Measurements from ENCODE around the gene NKAIN2. TPM values are rescaled to one million over a fixed set of nuclear protein-coding genes. Genes with fewer than 3 reads are reported as not detected.

Gene NKAIN2
- total RNA-seq, 4 donors from 2014 or later, result 0.11 to 1.0 (median 0.94) TPM; not detected in 1

DNA sequence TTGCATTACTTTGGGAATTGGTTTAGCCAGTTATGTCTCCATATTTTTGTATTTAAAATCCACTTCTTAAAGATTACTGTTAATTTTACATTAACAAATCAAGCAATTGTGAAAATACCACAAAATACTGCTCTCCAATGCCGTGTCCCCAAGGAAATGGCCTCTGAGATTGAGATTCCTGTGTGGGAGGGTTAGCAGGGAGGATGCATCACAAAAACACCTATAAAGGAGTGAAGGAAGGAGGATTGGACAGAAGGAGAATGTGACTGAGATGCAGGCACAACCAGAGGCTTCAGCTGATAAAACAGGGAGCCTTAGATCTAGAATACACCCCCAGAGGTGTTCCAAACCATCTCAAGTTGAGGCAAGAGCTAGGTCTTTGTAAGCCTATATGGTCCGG is 34.2 kb upstream of the NKAIN2 start:
- no peak for DNase-seq
- H3K4me3 ChIP-seq (replicated peaks in 1 of 3), result no peak overlapping the region
- no peaks in the 10 kb centered on the region for H3K36me3 ChIP-seq
- no peak overlapping the region for H3K27ac ChIP-seq
- no peaks in the 10 kb centered on the region for H3K27me3 ChIP-seq
- intact Hi-C loops (cut with DNase I), result no loop called here
- no peaks in the 10 kb centered on the region for H3K9me3 ChIP-seq
- 90% methylated on average over 2 of the region's 2 CpGs for WGBS, 2 donors
- no peaks in the 10 kb centered on the region for H3K4me1 ChIP-seq
- TF ChIP-seq, protein P1, sequence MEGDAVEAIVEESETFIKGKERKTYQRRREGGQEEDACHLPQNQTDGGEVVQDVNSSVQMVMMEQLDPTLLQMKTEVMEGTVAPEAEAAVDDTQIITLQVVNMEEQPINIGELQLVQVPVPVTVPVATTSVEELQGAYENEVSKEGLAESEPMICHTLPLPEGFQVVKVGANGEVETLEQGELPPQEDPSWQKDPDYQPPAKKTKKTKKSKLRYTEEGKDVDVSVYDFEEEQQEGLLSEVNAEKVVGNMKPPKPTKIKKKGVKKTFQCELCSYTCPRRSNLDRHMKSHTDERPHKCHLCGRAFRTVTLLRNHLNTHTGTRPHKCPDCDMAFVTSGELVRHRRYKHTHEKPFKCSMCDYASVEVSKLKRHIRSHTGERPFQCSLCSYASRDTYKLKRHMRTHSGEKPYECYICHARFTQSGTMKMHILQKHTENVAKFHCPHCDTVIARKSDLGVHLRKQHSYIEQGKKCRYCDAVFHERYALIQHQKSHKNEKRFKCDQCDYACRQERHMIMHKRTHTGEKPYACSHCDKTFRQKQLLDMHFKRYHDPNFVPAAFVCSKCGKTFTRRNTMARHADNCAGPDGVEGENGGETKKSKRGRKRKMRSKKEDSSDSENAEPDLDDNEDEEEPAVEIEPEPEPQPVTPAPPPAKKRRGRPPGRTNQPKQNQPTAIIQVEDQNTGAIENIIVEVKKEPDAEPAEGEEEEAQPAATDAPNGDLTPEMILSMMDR (IDR thresholded peaks at IDR 0.05), result no peak
- TF ChIP-seq POLR2A (IDR thresholded peaks at IDR 0.05), result no peak

DNA sequence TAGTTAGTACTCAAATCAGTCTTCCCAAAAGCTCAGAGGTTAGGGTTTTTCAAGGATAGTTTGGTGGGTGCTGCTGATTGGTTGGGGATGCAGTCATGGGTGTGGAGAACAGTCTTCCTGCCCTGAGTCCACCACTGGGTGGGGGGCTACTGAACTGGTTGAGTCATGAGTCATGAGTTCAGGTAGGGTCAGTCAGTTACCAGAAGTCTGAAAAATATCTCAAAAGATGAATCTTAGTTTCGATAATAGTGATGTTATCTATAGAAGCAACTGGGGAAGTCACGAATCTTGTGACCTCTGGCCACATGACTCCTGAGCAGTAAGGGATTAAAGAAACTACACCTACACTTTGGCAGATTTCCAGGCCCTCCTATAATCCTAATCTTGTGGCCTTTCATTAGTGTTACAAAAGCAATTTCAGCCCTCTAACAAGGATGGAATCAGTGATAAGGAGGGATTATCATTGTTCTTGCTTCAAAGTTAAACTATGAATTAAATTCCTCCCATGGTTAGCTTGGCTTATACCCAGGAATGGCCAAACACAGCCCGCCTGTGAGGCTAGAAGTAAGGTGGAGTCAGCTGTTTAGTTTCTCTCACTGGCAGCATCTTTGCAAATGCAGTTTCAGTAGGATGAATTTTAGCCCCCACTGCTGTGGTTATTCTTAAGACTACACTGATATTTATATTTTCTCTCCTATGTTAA is 33.3 kb upstream of the NKAIN2 start:
- WGBS, 2 donors, result 73 to 86% methylated on average over 3 of the region's 3 CpGs
- TF ChIP-seq, protein P1 (IDR thresholded peaks at IDR 0.05), result no peak
- no peak for TF ChIP-seq POLR2A (IDR thresholded peaks at IDR 0.05)
- Histone ChIP-seq H3K9me3 (no peaks in the 10 kb centered on the region), H3K4me3 (replicated peaks in 1 of 3) (no peak overlapping the region), H3K36me3 (no peaks in the 10 kb centered on the region), H3K27me3 (no peaks in the 10 kb centered on the region), H3K4me1 (no peaks in the 10 kb centered on the region), H3K27ac (no peak overlapping the region)
- intact Hi-C loops (cut with DNase I), result no loop called here
- DNase-seq, result no peak

DNA sequence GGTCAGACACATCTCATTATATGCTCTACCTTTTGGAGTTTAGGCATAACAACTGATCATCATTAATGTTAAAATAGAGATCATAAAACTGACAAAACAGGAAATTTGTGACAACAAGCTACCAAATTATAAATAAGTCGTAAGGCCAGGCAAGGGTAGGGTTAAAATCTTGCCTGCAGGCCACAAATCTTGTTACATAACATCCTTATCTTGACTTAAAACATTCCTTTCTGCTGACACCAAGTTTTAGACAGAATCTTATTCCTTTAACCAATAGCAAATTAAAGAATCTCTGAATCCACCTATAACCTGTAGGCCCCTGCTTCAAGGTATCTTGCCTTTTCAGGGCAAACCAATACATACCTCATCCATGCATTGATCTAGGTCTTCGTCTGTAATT is 32.5 kb upstream of the NKAIN2 start:
- H3K9me3 ChIP-seq, result no peaks in the 10 kb centered on the region
- no peaks in the 10 kb centered on the region for H3K4me1 ChIP-seq
- intact Hi-C loops (cut with DNase I), result no loop called here
- H3K36me3 ChIP-seq, result no peaks in the 10 kb centered on the region
- H3K27me3 ChIP-seq, result no peaks in the 10 kb centered on the region
- no peak for DNase-seq
- no peak overlapping the region for H3K27ac ChIP-seq
- WGBS, 2 donors, result 75 to 78% methylated on average over 2 of the region's 2 CpGs
- no peak overlapping the region for H3K4me3 ChIP-seq (replicated peaks in 1 of 3)
- TF ChIP-seq POLR2A (IDR thresholded peaks at IDR 0.05), result no peak
- TF ChIP-seq, protein P1 (IDR thresholded peaks at IDR 0.05), result no peak

DNA sequence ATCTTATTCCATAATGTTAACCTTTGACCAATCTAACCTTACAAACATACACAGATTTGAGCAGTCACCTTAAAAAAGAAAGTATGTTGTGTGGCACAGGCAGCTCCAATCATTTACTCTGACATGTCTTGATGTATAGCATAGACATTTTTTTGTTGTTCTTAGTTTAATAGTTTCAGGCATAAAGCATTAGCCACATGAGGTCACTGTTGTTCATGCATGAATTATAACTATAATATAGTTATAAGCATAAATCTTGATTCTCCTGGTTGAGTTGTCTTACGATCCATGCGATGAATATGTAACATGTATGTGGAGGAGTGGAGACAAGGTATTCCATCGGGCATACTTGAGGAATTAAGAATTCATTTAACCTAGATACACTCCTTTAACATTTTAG is 26.1 kb upstream of the NKAIN2 start:
- no peaks in the 10 kb centered on the region for H3K9me3 ChIP-seq
- DNase-seq, result no peak
- no peak for TF ChIP-seq POLR2A (IDR thresholded peaks at IDR 0.05)
- TF ChIP-seq, protein P1 (IDR thresholded peaks at IDR 0.05), result no peak
- 68 to 72% methylated on average over 3 of the region's 3 CpGs for WGBS, 2 donors
- no peaks in the 10 kb centered on the region for H3K27me3 ChIP-seq
- no peaks in the 10 kb centered on the region for H3K36me3 ChIP-seq
- H3K27ac ChIP-seq, result no peak overlapping the region
- H3K4me3 ChIP-seq (replicated peaks in 1 of 3), result no peak overlapping the region
- intact Hi-C loops (cut with DNase I), result no loop called here
- H3K4me1 ChIP-seq, result no peaks in the 10 kb centered on the region

DNA sequence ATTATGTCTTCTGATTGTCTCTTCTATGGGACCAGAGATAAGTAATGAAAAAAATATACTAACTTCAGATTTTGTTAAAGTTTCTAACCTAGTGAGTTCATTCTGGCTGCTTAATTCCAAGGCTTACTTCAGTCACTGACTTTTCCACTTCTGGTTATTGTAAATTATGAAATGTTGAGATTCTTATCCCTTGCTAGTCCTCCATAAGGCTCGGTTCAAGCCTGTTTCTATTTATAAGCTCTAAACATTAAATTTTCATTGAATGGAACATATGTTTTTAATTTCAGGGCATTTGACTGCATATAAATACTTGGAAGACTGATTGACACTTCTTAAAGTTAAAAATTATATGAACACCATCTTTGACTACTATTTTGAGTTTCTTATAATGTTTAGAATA is 23.6 kb upstream of the NKAIN2 start:
- no peaks in the 10 kb centered on the region for H3K36me3 ChIP-seq
- intact Hi-C loops (cut with DNase I), result no loop called here
- WGBS, 2 donors, result 70 to 78% methylated on average over 1 of the region's 1 CpG
- TF ChIP-seq, protein P1 (IDR thresholded peaks at IDR 0.05), result no peak
- no peak for TF ChIP-seq POLR2A (IDR thresholded peaks at IDR 0.05)
- H3K27me3 ChIP-seq, result no peaks in the 10 kb centered on the region
- H3K4me1 ChIP-seq, result no peaks in the 10 kb centered on the region
- H3K27ac ChIP-seq, result no peak overlapping the region
- no peaks in the 10 kb centered on the region for H3K9me3 ChIP-seq
- H3K4me3 ChIP-seq (replicated peaks in 1 of 3), result no peak overlapping the region
- no peak for DNase-seq

Measured in thyroid gland (tissue), 4 donors.